ENCODE results near the gene ELFN1. TPM values are rescaled to one million over a fixed set of nuclear protein-coding genes. Genes with fewer than 3 reads are reported as not detected.

ELFN1 gene
- total RNA-seq, 2 donors from 2014 or later: 0.11 TPM; not detected in 1

- Mint-ChIP-seq H3K9me3 (no peaks in the 10 kb centered on the region), H3K27ac (no peak overlapping the region), H3K4me1 (ENCODE audit: low read depth in 2 of 2) (peaks cover 0 to 4% of the 10 kb centered on the region in 2 donors), H3K27me3 (peaks cover 4 to 7% of the 10 kb centered on the region in 2 donors), H3K36me3 (no peaks in the 10 kb centered on the region), H3K4me3 (no peak overlapping the region)
- ATAC-seq (no peak), DNase-seq (ENCODE audit: low spot score) (no peak)
These were observed 55.2 kb downstream of the ELFN1 start for GRCh38 chr7:1725199-1725690.

GRCh38 chr7:1725766-1726630 lies 55.9 kb downstream of the ELFN1 start:
- H3K4me3 Mint-ChIP-seq: no peak overlapping the region
- ATAC-seq: no peak

GRCh38 chr7:1727079-1727478 lies 57.0 kb downstream of the ELFN1 start:
- H3K9me3 Mint-ChIP-seq: no peaks in the 10 kb centered on the region
- H3K36me3 Mint-ChIP-seq: no peaks in the 10 kb centered on the region
- ATAC-seq: no peak
- H3K27ac Mint-ChIP-seq: no peak overlapping the region
- H3K27me3 Mint-ChIP-seq: peaks cover 6 to 7% of the 10 kb centered on the region in 2 donors
- H3K4me3 Mint-ChIP-seq: no peak overlapping the region
- H3K4me1 Mint-ChIP-seq (ENCODE audit: low read depth in 2 of 2): peaks cover 0 to 4% of the 10 kb centered on the region in 2 donors
- no peak for DNase-seq (ENCODE audit: low spot score)

More at GRCh38 chr7:1725766-1726630, 55.9 kb downstream of the ELFN1 start:
- peaks cover 0 to 4% of the 10 kb centered on the region in 2 donors for H3K4me1 Mint-ChIP-seq (ENCODE audit: low read depth in 2 of 2)
- H3K27me3 Mint-ChIP-seq: peaks cover 4 to 7% of the 10 kb centered on the region in 2 donors
- no peak for DNase-seq (ENCODE audit: low spot score)
- H3K36me3 Mint-ChIP-seq: no peaks in the 10 kb centered on the region
- H3K27ac Mint-ChIP-seq: no peak overlapping the region
- no peaks in the 10 kb centered on the region for H3K9me3 Mint-ChIP-seq

- H3K4me3 Mint-ChIP-seq: no peak overlapping the region
- peaks cover 7 to 10% of the 10 kb centered on the region in 2 donors for H3K27me3 Mint-ChIP-seq
- peaks cover 0 to 4% of the 10 kb centered on the region in 2 donors for H3K4me1 Mint-ChIP-seq (ENCODE audit: low read depth in 2 of 2)
- H3K9me3 Mint-ChIP-seq: no peaks in the 10 kb centered on the region
- H3K36me3 Mint-ChIP-seq: no peaks in the 10 kb centered on the region
- no peak for DNase-seq (ENCODE audit: low spot score)
- no peak overlapping the region for H3K27ac Mint-ChIP-seq
- ATAC-seq: no peak
These were observed 57.9 kb downstream of the ELFN1 start for GRCh38 chr7:1727812-1728570.

GRCh38 chr7:1729183-1729582 lies 59.1 kb downstream of the ELFN1 start:
- DNase-seq (ENCODE audit: low spot score) (no peak), ATAC-seq (no peak)
- H3K9me3 Mint-ChIP-seq: no peaks in the 10 kb centered on the region
- H3K36me3 Mint-ChIP-seq: no peaks in the 10 kb centered on the region
- H3K4me1 Mint-ChIP-seq (ENCODE audit: low read depth in 2 of 2): peaks cover 0 to 1% of the 10 kb centered on the region in 2 donors
- H3K27ac Mint-ChIP-seq: no peak overlapping the region
- H3K27me3 Mint-ChIP-seq: peaks cover 7 to 10% of the 10 kb centered on the region in 2 donors
- no peak overlapping the region for H3K4me3 Mint-ChIP-seq

- no peak overlapping the region for H3K27ac Mint-ChIP-seq
- ATAC-seq (no peak), DNase-seq (ENCODE audit: low spot score) (no peak)
- no peaks in the 10 kb centered on the region for H3K9me3 Mint-ChIP-seq
- H3K36me3 Mint-ChIP-seq: no peaks in the 10 kb centered on the region
- no peaks in the 10 kb centered on the region for H3K4me1 Mint-ChIP-seq (ENCODE audit: low read depth in 2 of 2)
- H3K27me3 Mint-ChIP-seq: peaks cover 7 to 10% of the 10 kb centered on the region in 2 donors
- no peak overlapping the region for H3K4me3 Mint-ChIP-seq
These were observed 59.7 kb downstream of the ELFN1 start for GRCh38 chr7:1729773-1730172.

GRCh38 chr7:1732072-1732471 lies 62.0 kb downstream of the ELFN1 start:
- Mint-ChIP-seq H3K4me1 (ENCODE audit: low read depth in 2 of 2) (no peaks in the 10 kb centered on the region), H3K27me3 (peaks cover 0 to 6% of the 10 kb centered on the region in 2 donors), H3K36me3 (no peaks in the 10 kb centered on the region), H3K27ac (no peak overlapping the region), H3K4me3 (no peak overlapping the region), H3K9me3 (no peaks in the 10 kb centered on the region)
- ATAC-seq (no peak), DNase-seq (ENCODE audit: low spot score) (no peak)

- H3K27ac Mint-ChIP-seq: no peak overlapping the region
- no peak for DNase-seq (ENCODE audit: low spot score)
These were observed 62.6 kb downstream of the ELFN1 start for GRCh38 chr7:1732645-1733044.

GRCh38 chr7:1733206-1733907 lies 63.3 kb downstream of the ELFN1 start:
- ATAC-seq (peak in 1 of 2 donors; percentile 56), DNase-seq (ENCODE audit: low spot score) (no peak)
- no peak overlapping the region for H3K27ac Mint-ChIP-seq
- H3K9me3 Mint-ChIP-seq: no peaks in the 10 kb centered on the region
- no peak overlapping the region for H3K4me3 Mint-ChIP-seq
- peaks cover 1 to 6% of the 10 kb centered on the region in 2 donors for H3K27me3 Mint-ChIP-seq
- peaks cover 3 to 4% of the 10 kb centered on the region in 2 donors for H3K4me1 Mint-ChIP-seq (ENCODE audit: low read depth in 2 of 2)
- H3K36me3 Mint-ChIP-seq: no peaks in the 10 kb centered on the region

More at GRCh38 chr7:1732645-1733044, 62.6 kb downstream of the ELFN1 start:
- no peaks in the 10 kb centered on the region for H3K4me1 Mint-ChIP-seq (ENCODE audit: low read depth in 2 of 2)
- H3K27me3 Mint-ChIP-seq: peaks cover 0 to 6% of the 10 kb centered on the region in 2 donors
- no peak for ATAC-seq
- H3K9me3 Mint-ChIP-seq: no peaks in the 10 kb centered on the region
- H3K4me3 Mint-ChIP-seq: no peak overlapping the region
- no peaks in the 10 kb centered on the region for H3K36me3 Mint-ChIP-seq

- H3K9me3 Mint-ChIP-seq: no peaks in the 10 kb centered on the region
- no peak overlapping the region for H3K4me3 Mint-ChIP-seq
- ATAC-seq: no peak
- no peak for DNase-seq (ENCODE audit: low spot score)
- H3K27me3 Mint-ChIP-seq: peaks cover 5 to 6% of the 10 kb centered on the region in 2 donors
- no peak overlapping the region for H3K27ac Mint-ChIP-seq
- no peaks in the 10 kb centered on the region for H3K36me3 Mint-ChIP-seq
- H3K4me1 Mint-ChIP-seq (ENCODE audit: low read depth in 2 of 2): peaks cover 10% of the 10 kb centered on the region in 2 donors
These were observed 64.0 kb downstream of the ELFN1 start for GRCh38 chr7:1733908-1734730.

GRCh38 chr7:1735262-1735661 lies 65.2 kb downstream of the ELFN1 start:
- no peak for ATAC-seq
- H3K9me3 Mint-ChIP-seq: no peaks in the 10 kb centered on the region
- H3K4me3 Mint-ChIP-seq: no peak overlapping the region
- DNase-seq (ENCODE audit: low spot score): no peak
- H3K27me3 Mint-ChIP-seq: peaks cover 5 to 6% of the 10 kb centered on the region in 2 donors
- no peaks in the 10 kb centered on the region for H3K36me3 Mint-ChIP-seq
- peaks cover 14 to 15% of the 10 kb centered on the region in 2 donors for H3K4me1 Mint-ChIP-seq (ENCODE audit: low read depth in 2 of 2)
- H3K27ac Mint-ChIP-seq: no peak overlapping the region

- H3K36me3 Mint-ChIP-seq: no peaks in the 10 kb centered on the region
- ATAC-seq (no peak), DNase-seq (ENCODE audit: low spot score) (no peak)
- peaks cover 5 to 6% of the 10 kb centered on the region in 2 donors for H3K27me3 Mint-ChIP-seq
- H3K9me3 Mint-ChIP-seq: no peaks in the 10 kb centered on the region
- H3K4me1 Mint-ChIP-seq (ENCODE audit: low read depth in 2 of 2): peaks cover 14 to 15% of the 10 kb centered on the region in 2 donors
- H3K4me3 Mint-ChIP-seq: no peak overlapping the region
- H3K27ac Mint-ChIP-seq: no peak overlapping the region
These were observed 65.9 kb downstream of the ELFN1 start for GRCh38 chr7:1735806-1736483.

All from natural killer cell treated with Interleukin-12 subunit alpha and Interleukin-12 subunit beta and Interleukin-15 and Interleukin-18, amount 100 ng/mL, for 72 hours (primary cell).